Stimulated activated CD8-positive, alpha-beta memory T cell treated with anti-CD3 and anti-CD28 coated beads, Interleukin-12 subunit alpha, Interleukin-12 subunit beta, amount 100 ng/mL, for 4 hours (primary cell): ENCODE results near the gene CLCNKB.
"Not testable (repeated sequence)": the region's sequence is repeated elsewhere in the genome, so short reads cannot be mapped to it uniquely, and the experiment has no call there.

Source experiments
- DNase-seq: peaks from one replicate; pipeline ENCODE4 v3.0.0-alpha.2; 2020; ENCODE audit warnings: low read depth

CLCNKB gene

GRCh38 chr1:16033103-16033632, 10.4 kb upstream of the CLCNKB start:
- not testable (repeated sequence) for DNase-seq

DNA sequence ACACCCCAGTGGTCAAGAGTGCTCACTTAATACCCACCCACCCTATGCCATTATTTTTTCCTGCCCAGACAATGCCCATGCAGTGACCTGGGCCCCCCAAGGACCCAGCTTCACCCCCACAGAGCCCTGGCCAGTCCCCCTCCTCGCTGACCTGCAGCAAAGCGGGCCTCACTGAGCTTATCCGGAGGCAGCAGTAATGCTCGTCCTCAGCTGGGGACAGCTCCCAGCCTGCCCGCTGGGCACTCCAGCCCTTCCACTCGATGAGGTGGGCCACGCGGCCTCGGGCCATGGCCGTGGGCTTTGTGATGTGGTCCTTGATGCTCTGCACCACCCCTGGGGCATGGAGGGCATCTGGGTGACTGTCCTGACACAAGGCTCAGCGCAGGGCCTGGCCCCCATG, 7.1 kb upstream of the CLCNKB start:
- not testable (repeated sequence) for DNase-seq

DNA sequence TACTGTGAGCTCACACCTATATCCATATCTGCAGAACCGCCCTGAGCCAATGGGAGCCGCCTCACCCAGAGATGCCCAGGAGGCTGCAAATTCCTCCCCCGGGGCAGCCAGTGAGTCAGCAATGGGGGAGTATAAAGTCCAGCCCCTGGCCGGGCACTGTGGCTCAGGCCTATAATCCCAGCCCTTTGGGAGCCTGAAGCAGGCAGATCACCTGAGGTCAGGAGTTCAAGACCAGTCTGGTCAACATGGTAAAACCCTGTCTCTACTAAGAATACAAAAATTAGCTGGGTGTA, 5.0 kb upstream of the CLCNKB start:
- DNase-seq = no peak

DNA sequence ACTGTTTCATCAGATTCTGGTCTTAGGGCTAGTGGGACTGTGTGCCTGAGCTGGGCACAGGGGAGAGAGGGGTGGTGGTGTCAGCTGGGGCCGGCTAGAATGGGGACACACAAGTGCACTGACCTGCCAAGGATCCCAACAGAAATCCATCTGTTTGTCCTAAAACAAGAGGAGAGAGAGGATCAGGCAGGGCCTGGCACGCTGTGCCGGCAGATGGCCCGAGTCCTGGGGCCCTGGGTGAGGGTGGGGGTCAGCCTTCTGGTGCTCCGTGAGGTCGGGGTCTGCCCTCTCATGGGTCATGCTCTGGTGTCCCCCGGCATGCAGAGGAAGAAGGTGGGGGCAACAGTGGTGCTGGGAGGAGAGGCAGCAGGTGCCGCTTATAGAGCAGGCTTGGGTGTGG, 3.7 kb upstream of the CLCNKB start:
- not testable (repeated sequence) for DNase-seq

GRCh38 chr1:16041200-16041599, 2.4 kb upstream of the CLCNKB start:
- DNase-seq = no peak

- no peak for DNase-seq
Measured at GRCh38 chr1:16042096-16042495, 1.5 kb upstream of the CLCNKB start.

- not testable (repeated sequence) for DNase-seq
Measured at GRCh38 chr1:16042654-16043053, 928 bp upstream of the CLCNKB start.

GRCh38 chr1:16043950-16044349, 368 bp downstream of the CLCNKB start:
- DNase-seq = no peak

DNA sequence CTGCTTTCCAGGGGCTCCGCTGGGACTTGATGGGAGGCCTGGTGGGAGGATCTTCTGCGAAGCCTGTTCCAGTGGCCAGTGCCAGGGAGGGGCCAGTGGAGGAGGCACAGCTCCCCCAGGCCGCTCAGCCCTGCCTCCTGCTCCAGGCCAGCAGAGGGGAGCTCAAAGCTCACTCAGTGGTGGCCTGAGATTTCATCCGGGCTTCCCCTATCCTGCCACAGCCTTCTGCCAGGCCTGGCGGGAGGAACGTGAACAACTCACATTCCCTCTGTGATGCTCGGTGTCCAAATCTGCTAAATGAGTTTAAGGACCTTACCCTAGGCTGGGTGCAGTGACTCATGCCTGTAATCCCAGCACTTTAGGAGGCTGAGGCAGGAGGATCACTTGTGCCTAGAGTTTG, 3.3 kb downstream of the CLCNKB start:
- DNase-seq = no peak

- DNase-seq = no peak
Measured at GRCh38 chr1:16047791-16048475, 4.4 kb downstream of the CLCNKB start.

DNA sequence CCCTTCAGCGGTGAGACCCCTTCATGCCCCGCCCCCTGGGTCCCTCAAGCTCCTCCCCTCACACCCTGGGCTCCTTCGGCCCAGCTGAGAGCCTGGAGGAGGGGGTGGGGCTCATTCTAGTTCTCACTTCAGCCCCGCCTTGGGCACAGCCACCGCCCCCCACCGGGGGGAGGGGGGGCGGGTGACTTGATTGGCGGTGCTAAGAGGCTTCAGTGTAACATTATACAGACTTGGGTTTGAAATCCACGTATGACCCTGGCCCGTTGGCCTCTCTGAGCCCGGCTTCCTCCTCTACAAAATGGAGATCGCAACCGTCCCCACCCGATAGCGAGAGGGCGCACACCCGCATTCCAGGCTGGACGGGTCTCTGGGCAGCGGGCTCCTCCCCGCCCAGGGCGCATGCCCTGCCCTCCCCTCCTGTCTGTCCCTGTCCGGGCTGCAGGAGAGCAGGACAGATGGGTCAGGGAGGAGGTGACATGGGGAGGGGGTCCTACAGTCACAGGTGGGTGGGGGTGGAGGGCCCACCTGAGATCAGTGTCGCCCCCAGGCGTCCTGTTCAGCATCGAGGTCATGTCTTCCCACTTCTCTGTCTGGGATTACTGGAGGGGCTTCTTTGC, 5.1 kb downstream of the CLCNKB start:
- DNase-seq = peak; percentile 26

DNA sequence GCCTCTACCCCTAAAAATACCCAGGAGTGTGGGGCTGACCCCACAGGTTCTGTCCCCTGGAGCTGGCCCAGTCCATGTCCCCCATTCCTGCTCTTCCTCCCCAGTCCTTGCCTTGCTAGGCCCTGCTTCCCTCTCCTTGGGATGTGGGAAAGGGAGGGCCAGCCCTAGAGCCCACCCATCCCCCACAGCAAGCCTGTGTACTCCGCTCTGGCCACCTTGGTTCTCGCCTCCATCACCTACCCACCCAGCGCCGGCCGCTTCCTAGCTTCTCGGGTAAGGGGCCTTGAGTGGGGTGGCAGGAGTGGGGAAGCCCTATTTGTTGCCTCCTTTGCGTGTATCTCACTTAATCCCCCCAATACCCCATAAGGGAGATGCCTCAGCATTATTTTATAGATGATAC, 6.7 kb downstream of the CLCNKB start:
- no peak for DNase-seq

DNA sequence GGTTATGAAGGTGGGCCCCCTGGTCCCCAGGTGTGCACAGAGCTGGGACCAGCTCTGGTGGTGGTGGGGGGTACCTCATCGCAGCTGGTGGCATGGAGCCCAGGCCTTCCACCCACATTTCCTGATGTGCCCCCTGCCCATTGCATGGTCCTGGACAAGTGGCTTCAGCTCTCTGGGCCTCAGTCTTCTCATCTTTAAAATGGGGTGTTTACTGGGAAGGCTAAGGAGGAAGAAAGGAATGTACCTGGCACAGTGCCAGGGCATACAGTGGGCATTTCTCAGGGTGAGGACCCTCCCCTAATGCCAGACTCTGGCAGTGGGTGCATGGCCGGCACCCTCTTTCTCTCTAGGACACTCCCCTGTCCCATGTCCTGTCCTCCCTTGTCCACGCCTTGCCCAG, 7.5 kb downstream of the CLCNKB start:
- no peak for DNase-seq

GRCh38 chr1:16051949-16052348, 8.4 kb downstream of the CLCNKB start:
- DNase-seq = not testable (repeated sequence)

- no peak for DNase-seq
Measured at GRCh38 chr1:16053781-16054502, 10.4 kb downstream of the CLCNKB start.

- no peak for DNase-seq
Measured at GRCh38 chr1:16054598-16055540, 11.3 kb downstream of the CLCNKB start.

DNA sequence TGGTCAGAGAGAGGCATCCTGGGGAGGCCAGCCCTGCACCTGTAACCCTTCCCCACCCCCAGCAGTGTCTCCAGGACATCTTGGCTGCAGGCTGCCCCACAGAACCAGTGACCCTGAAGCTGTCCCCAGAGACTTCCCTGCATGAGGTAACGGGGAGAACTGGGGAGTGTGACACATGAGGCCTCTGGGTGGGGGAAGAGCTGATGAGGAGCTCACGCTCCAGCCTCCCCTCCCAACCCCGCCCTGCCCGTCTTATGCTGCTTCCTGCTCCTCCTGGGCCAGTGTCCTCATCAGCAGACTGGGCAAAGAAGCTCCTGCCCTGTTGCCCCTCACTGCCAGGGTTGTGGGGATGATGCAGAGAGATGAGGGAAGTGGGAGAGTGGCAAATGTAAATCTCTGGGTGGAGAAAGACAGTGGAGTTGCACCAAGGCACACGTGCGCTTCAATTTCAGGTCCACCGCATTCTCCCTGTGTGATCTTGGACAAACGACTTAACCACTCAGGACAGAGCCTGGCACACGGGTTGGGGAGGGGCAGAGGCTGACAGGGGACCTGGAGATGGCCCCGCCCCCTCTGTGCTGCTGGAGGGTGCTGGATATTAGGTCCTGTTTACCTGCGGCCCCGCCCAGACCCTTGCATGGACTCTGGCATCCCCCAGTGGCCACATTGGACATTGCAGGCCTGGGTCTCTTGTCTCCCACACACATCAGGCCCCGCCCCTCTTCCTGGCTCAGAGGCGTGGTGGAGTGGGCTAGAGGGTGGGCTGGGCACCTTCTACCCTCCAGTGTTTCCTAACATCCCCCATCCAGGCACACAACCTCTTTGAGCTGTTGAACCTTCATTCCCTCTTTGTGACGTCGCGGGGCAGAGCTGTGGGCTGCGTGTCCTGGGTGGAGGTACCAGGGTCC, 12.3 kb downstream of the CLCNKB start:
- peak; percentile 63 for DNase-seq

DNA sequence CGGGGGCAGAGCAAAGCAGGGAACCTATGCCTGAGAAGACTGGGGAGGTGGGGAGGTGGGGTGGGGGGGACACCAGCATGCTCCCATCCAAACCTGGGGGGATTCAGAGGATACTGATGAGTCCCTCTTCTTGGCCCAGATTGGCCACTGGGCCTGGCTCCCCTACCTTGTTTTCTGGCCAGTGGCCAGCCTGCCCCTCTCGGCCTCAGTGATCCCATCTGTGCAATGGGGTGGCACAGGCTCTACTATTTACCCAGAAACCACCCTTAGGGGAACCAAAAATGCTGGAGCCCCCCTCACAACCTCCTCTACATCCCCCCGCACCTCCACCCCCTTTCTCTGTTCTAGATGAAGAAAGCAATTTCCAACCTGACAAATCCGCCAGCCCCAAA, 12.9 kb downstream of the CLCNKB start:
- DNase-seq = not testable (repeated sequence)

- DNase-seq = not testable (repeated sequence)
Measured at GRCh38 chr1:16057314-16057915, 13.8 kb downstream of the CLCNKB start.

- not testable (repeated sequence) for DNase-seq
Measured at GRCh38 chr1:16058394-16059120, 15.0 kb downstream of the CLCNKB start.
